HepG2 (cell line): ENCODE data around the gene SEPTIN12. TPM values are rescaled to one million over a fixed set of nuclear protein-coding genes. Genes with fewer than 3 reads are reported as not detected.

Experiments
- BRD4 ChIP-seq: sonication (generic); formaldehyde crosslinking; IDR thresholded peaks from 2 replicates; pipeline ENCODE4 v1.4.0; 2020; ENCODE audit warnings: missing genetic modification reagents
- CEBPB ChIP-seq: IDR thresholded peaks from 2 replicates; pipeline ENCODE4 v1.6.1; 2011; ENCODE audit warnings: low read depth, low read length, improper control_type of control experiment, borderline replicate concordance
- ELF3 ChIP-seq: IDR thresholded peaks from 2 replicates; pipeline ENCODE4 v1.6.1; 2016; ENCODE audit warnings: missing genetic modification reagents, missing compliant biosample characterization
- MAZ ChIP-seq, 2 experiments: sonication (generic) in 1 of 2; formaldehyde crosslinking in 1 of 2; IDR thresholded peaks; 2 replicates each; pipeline versions ENCODE4 v1.5.0 to v1.6.1; 2012 to 2020; ENCODE audit warnings: low read depth in 2 of 2, mild to moderate bottlenecking in 2 of 2, borderline replicate concordance in 1 of 2, improper control_type of control experiment in 1 of 2, low read length in 1 of 2, missing genetic modification reagents in 1 of 2, moderate library complexity in 1 of 2
- PPARG ChIP-seq: conservative IDR thresholded peaks from 2 replicates; pipeline ENCODE4 v1.6.1; 2016; ENCODE audit warnings: missing biosample characterization, missing genetic modification reagents
- SAFB2 ChIP-seq: sonication (generic); formaldehyde crosslinking; IDR thresholded peaks from 2 replicates; pipeline ENCODE4 v1.5.1; 2020; ENCODE audit warnings: missing genetic modification reagents, low read depth, mild to moderate bottlenecking, borderline replicate concordance
- SETDB1 ChIP-seq: sonication (generic); formaldehyde crosslinking; IDR thresholded peaks from 2 replicates; pipeline ENCODE4 v1.5.1; 2020; ENCODE audit warnings: missing genetic modification reagents, mild to moderate bottlenecking, borderline replicate concordance
- SIN3A ChIP-seq: IDR thresholded peaks from 2 replicates; pipeline ENCODE4 v1.6.1; 2011; ENCODE audit warnings: low read depth, mild to moderate bottlenecking, control low read depth, low read length, borderline replicate concordance
- TBL1XR1 ChIP-seq: fragments of 150-350 bp; IDR thresholded peaks from 2 replicates; pipeline ENCODE4 v1.6.1; 2014; ENCODE audit warnings: borderline replicate concordance, low read length; ENCODE audit not compliant: partially characterized antibody
- TBX2 ChIP-seq: sonication (generic); formaldehyde crosslinking; IDR thresholded peaks from 2 replicates; pipeline ENCODE4 v1.5.0; 2020; ENCODE audit warnings: missing genetic modification reagents, mild to moderate bottlenecking, borderline replicate concordance
- ZNF431 ChIP-seq: sonication (generic); formaldehyde crosslinking; IDR thresholded peaks from 2 replicates; pipeline ENCODE4 v1.9.0; 2022; ENCODE audit warnings: missing genetic modification reagents, low read depth, mild to moderate bottlenecking, borderline replicate concordance
- ZNF614 ChIP-seq: IDR thresholded peaks from 2 replicates; pipeline ENCODE4 v1.6.1; 2018; ENCODE audit warnings: missing biosample characterization, missing genetic modification reagents, inconsistent platforms, borderline replicate concordance
- ZNF788 ChIP-seq: sonication (generic); formaldehyde crosslinking; IDR thresholded peaks from 2 replicates; pipeline ENCODE4 v1.5.0; 2020; ENCODE audit warnings: mild to moderate bottlenecking, missing genetic modification reagents, borderline replicate concordance
- polyA plus RNA-seq, 8 experiments: library from polyadenylated mRNA; depleted of rRNA in 3 of 8; stranded (reverse) in 7 of 8; unstranded in 1 of 8; fragments of >200 nt; fragmentation: Illumina TruSeq in 4 of 8; extraction: Trizol in 4 of 8; gene quantifications; 2 replicates each; pipeline versions ENCODE4 v1.2.1 to v1.2.3, GENCODE V29; 2011 to 2016; ENCODE audit warnings: low read depth in 4 of 8, missing spikeins in 1 of 8, mixed read lengths in 1 of 8; ENCODE audit not compliant: insufficient read depth in 1 of 8
- total RNA-seq, 5 experiments: library from RNA; depleted of rRNA; stranded (reverse); fragments of >200 nt; fragmentation: Illumina TruSeq; extraction: Trizol; gene quantifications; 2 replicates each; pipeline ENCODE4 v1.2.3, GENCODE V29; 2016; ENCODE audit warnings: low read depth in 1 of 5

The SEPTIN12 gene
- total and polyA plus RNA-seq, 2 of the 13 experiments (the other 11 are each of a cell fraction or from before 2014, with no cell fraction given): 0.22 TPM; not detected in 1

- TF ChIP-seq SETDB1 (CRISPR knock-in tag) (no peak), TBX2 (CRISPR knock-in tag) (peak; percentile 45; the same call in 1 of the 2 replicates), SIN3A (no peak), TBL1XR1 (no peak), SAFB2 (CRISPR knock-in tag) (no peak), ZNF614 (CRISPR knock-in tag) (0 out of 2 replicates have a peak, but pooled peaks have one; percentile 41), ZNF431 (no peak), BRD4 (CRISPR knock-in tag) (no peak), ZNF788 (CRISPR knock-in tag) (no peak), PPARG (CRISPR knock-in tag) (0 out of 2 replicates have a peak, but pooled peaks have one; percentile 31), MAZ (IDR thresholded peaks at IDR 0.05; ENCODE audit: borderline replicate concordance, low read depth, low read length) (peak; percentile 51; the same call in 1 of the 2 replicates), MAZ (CRISPR knock-in tag; IDR thresholded peaks at IDR 0.05; ENCODE audit: low read depth) (peak; percentile 60; the same call in 1 of the 2 replicates), CEBPB (no peak), ELF3 (CRISPR knock-in tag) (0 out of 2 replicates have a peak, but pooled peaks have one; percentile 35)
These were observed 14.6 kb upstream of the SEPTIN12 start (continued) for GRCh38 chr16:4802659-4803287.
